Esophagus mucosa (tissue), 1 donor: ENCODE data around the gene IER2. TPM values are rescaled to one million over a fixed set of nuclear protein-coding genes. Genes with fewer than 3 reads are reported as not detected.

Experiments
- total RNA-seq: library from RNA; stranded (reverse); gene quantifications from one replicate; pipeline ENCODE4 v1.2.4, GENCODE V29; 2023
- donor health status: DM: yes; HTN: yes; CAD: no.

IER2 gene
- total RNA-seq, 1 donor from 2014 or later, result 97.7 TPM

Other genes starting within 250 kb of the IER2 start
- gene SYCE2, start 231.1 kb upstream of the IER2 start, total RNA-seq, result 0.56 TPM
- gene FARSA, start 216.7 kb upstream of the IER2 start, total RNA-seq, result 46.6 TPM
- gene CALR, start 211.8 kb upstream of the IER2 start, total RNA-seq, result 586 TPM
- gene RAD23A, start 204.5 kb upstream of the IER2 start, total RNA-seq, result 65.6 TPM
- gene GADD45GIP1, start 193.2 kb upstream of the IER2 start, total RNA-seq, result 20.7 TPM
- not detected for gene DAND5, start 180.8 kb upstream of the IER2 start, total RNA-seq
- 101 TPM for gene NFIX, start 154.9 kb upstream of the IER2 start, total RNA-seq
- 1.4 TPM for gene LYL1, start 47.6 kb upstream of the IER2 start, total RNA-seq
- 23.8 TPM for gene TRMT1, start 33.7 kb upstream of the IER2 start, total RNA-seq
- gene NACC1, start 32.1 kb upstream of the IER2 start, total RNA-seq, result 40.0 TPM
- 46.0 TPM for gene STX10, start within 50 bp of the IER2 start, total RNA-seq